B cell (primary cell): ENCODE measurements around the gene CBLN2.

ENCODE experiments used
- EZH2 ChIP-seq: IDR thresholded peaks from 2 replicates; pipeline ENCODE4 v1.6.1; 2012; ENCODE audit warnings: borderline replicate concordance, low read depth, mild to moderate bottlenecking, moderate library complexity, low read length; ENCODE audit not compliant: insufficient read depth, poor library complexity, severe bottlenecking
- TF ChIP-seq, protein P1 (sequence below): fragments of 200-600 bp; IDR thresholded peaks from one replicate; pipeline ENCODE4 v1.8.0; 2022; ENCODE audit warnings: antibody characterized with exemption, mild to moderate bottlenecking

DNA sequence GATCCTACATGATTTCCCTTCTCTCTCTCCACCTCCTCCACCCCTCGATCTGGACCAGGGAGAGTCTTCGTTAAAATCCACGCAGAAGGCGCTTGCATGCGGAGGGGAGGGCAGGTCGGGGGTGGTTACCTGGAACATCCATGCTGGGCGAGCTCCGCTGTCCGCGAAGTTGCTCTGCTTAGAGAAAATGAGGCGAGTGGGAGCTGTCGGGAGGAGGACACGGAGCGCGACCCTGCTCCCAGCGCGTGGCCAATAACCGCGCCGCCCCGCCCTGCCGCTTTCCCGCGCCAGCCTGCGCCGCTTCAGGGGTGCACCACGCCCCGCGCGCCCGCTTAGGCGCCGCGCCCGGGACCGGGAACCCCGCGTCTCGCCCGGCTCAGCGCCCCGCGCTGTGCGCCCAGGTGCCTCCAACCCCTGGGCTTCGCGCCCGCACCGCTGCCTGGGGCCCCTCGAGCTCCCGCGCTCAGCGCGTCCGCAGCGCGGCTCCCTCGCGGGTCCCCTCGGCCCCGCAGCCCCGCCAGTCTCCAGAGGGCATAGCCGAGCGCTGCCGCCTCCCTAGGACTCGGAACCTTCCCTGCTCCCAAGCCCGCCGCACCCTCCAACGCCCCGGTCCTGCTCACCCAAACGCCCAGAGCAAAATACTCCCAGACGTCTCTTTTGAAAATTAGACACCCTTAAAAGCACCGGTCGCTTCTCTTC is 636 bp downstream of the CBLN2 start:
- TF ChIP-seq EZH2: no peak
- TF ChIP-seq, protein P1, sequence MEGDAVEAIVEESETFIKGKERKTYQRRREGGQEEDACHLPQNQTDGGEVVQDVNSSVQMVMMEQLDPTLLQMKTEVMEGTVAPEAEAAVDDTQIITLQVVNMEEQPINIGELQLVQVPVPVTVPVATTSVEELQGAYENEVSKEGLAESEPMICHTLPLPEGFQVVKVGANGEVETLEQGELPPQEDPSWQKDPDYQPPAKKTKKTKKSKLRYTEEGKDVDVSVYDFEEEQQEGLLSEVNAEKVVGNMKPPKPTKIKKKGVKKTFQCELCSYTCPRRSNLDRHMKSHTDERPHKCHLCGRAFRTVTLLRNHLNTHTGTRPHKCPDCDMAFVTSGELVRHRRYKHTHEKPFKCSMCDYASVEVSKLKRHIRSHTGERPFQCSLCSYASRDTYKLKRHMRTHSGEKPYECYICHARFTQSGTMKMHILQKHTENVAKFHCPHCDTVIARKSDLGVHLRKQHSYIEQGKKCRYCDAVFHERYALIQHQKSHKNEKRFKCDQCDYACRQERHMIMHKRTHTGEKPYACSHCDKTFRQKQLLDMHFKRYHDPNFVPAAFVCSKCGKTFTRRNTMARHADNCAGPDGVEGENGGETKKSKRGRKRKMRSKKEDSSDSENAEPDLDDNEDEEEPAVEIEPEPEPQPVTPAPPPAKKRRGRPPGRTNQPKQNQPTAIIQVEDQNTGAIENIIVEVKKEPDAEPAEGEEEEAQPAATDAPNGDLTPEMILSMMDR: no peak
